NOMO-1 treated with DMSO at 0.1 percent for 48 hours (cell line): ENCODE measurements around the gene DISC1.
"Not testable (repeated sequence)": the region's sequence is repeated elsewhere in the genome, so short reads cannot be mapped to it uniquely, and the experiment has no call there.

Source experiments
- DNase-seq: peaks from one replicate; lab custom pipeline; 2025; ENCODE audit not compliant: unreplicated experiment; lab: John Stamatoyannopoulos, UW

Gene DISC1

GRCh38 chr1:231943084-231943483 lies 316.5 kb downstream of the DISC1 start:
- no peak for DNase-seq

GRCh38 chr1:231948102-231948501 lies 321.5 kb downstream of the DISC1 start:
- DNase-seq, result not testable (repeated sequence)

GRCh38 chr1:231949277-231950091 lies 322.9 kb downstream of the DISC1 start:
- DNase-seq, result no peak

GRCh38 chr1:231950331-231951128 lies 323.9 kb downstream of the DISC1 start:
- no peak for DNase-seq

- no peak for DNase-seq
These were observed 324.8 kb downstream of the DISC1 start for GRCh38 chr1:231951374-231951773.

GRCh38 chr1:231952154-231952553 lies 325.6 kb downstream of the DISC1 start:
- no peak for DNase-seq

- no peak for DNase-seq
These were observed 327.1 kb downstream of the DISC1 start for GRCh38 chr1:231953660-231954059.

GRCh38 chr1:231954751-231955150 lies 328.2 kb downstream of the DISC1 start:
- no peak for DNase-seq

- no peak for DNase-seq
These were observed 330.8 kb downstream of the DISC1 start for GRCh38 chr1:231957359-231957758.

GRCh38 chr1:231958448-231958847 lies 331.9 kb downstream of the DISC1 start:
- DNase-seq, result no peak

- no peak for DNase-seq
These were observed 332.8 kb downstream of the DISC1 start for GRCh38 chr1:231959225-231959884.

- not testable (repeated sequence) for DNase-seq
These were observed 335.2 kb downstream of the DISC1 start for GRCh38 chr1:231961801-231962200.

GRCh38 chr1:231962636-231963035 lies 336.0 kb downstream of the DISC1 start:
- no peak for DNase-seq

GRCh38 chr1:231964241-231964640 lies 337.7 kb downstream of the DISC1 start:
- no peak for DNase-seq

- DNase-seq, result peak; percentile 0
These were observed 338.4 kb downstream of the DISC1 start for GRCh38 chr1:231964961-231965360.

GRCh38 chr1:231965615-231966014 lies 339.0 kb downstream of the DISC1 start:
- DNase-seq, result no peak

- DNase-seq, result no peak
These were observed 340.4 kb downstream of the DISC1 start for GRCh38 chr1:231966983-231967382.

- no peak for DNase-seq
These were observed 342.5 kb downstream of the DISC1 start for GRCh38 chr1:231969076-231969475.

GRCh38 chr1:231969761-231970160 lies 343.2 kb downstream of the DISC1 start:
- DNase-seq, result not testable (repeated sequence)

- DNase-seq, result peak; percentile 94
These were observed 344.1 kb downstream of the DISC1 start for GRCh38 chr1:231970684-231971083.

GRCh38 chr1:231971397-231972110 lies 345.0 kb downstream of the DISC1 start:
- peak; percentile 64 for DNase-seq
